C4-2B (cell line): ENCODE results near the gene B3GNT9.

Experiments used
- H3K27ac ChIP-seq: fragments of 450-650 bp; 2 replicates; pipeline ENCODE4 v1.5.1; 2017
- CTCF ChIP-seq: fragments of 450-650 bp; conservative IDR thresholded peaks from 2 replicates; pipeline ENCODE4 v1.5.1; 2017; ENCODE audit warnings: mild to moderate bottlenecking
- ZFX ChIP-seq: fragments of 450-650 bp; IDR thresholded peaks from 2 replicates; pipeline ENCODE4 v1.6.1; 2017

Gene B3GNT9

GRCh38 chr16:67180166-67180565 lies 29.4 kb upstream of the B3GNT9 start:
- H3K27ac ChIP-seq: no peak overlapping the region; the same call in 1 of the 2 replicates

GRCh38 chr16:67179421-67180080 lies 28.8 kb upstream of the B3GNT9 start:
- peak overlapping the region; percentile 83 for H3K27ac ChIP-seq
- TF ChIP-seq ZFX (no peak), CTCF (peak; percentile 45)

More at GRCh38 chr16:67180166-67180565, 29.4 kb upstream of the B3GNT9 start:
- no peak for TF ChIP-seq CTCF
- TF ChIP-seq ZFX: no peak

GRCh38 chr16:67177743-67178699 lies 27.2 kb upstream of the B3GNT9 start:
- no peak; the same call in 1 of the 2 replicates for TF ChIP-seq CTCF
- TF ChIP-seq ZFX: no peak
- H3K27ac ChIP-seq: peak overlapping the region; percentile 83

GRCh38 chr16:67176662-67177061 lies 25.9 kb upstream of the B3GNT9 start:
- TF ChIP-seq CTCF: no peak
- TF ChIP-seq ZFX: no peak
- no peak overlapping the region; the same call in 1 of the 2 replicates for H3K27ac ChIP-seq

- peak overlapping the region; percentile 86 for H3K27ac ChIP-seq
- TF ChIP-seq CTCF (no peak), ZFX (no peak)
These were observed 24.0 kb upstream of the B3GNT9 start for GRCh38 chr16:67174706-67175231.

GRCh38 chr16:67173808-67174705 lies 23.3 kb upstream of the B3GNT9 start:
- H3K27ac ChIP-seq: peak overlapping the region; percentile 86
- TF ChIP-seq ZFX (0 out of 2 replicates have a peak, but pooled peaks have one; percentile 21), CTCF (peak; percentile 40)
